HK-2 (cell line): Measurements from ENCODE around the gene PPP1R37.

ENCODE experiments used
- DNase-seq: peaks from one replicate; pipeline ENCODE4 v3.0.0-alpha.2; 2018; ENCODE audit not compliant: unreplicated experiment

The PPP1R37 gene, protein sequence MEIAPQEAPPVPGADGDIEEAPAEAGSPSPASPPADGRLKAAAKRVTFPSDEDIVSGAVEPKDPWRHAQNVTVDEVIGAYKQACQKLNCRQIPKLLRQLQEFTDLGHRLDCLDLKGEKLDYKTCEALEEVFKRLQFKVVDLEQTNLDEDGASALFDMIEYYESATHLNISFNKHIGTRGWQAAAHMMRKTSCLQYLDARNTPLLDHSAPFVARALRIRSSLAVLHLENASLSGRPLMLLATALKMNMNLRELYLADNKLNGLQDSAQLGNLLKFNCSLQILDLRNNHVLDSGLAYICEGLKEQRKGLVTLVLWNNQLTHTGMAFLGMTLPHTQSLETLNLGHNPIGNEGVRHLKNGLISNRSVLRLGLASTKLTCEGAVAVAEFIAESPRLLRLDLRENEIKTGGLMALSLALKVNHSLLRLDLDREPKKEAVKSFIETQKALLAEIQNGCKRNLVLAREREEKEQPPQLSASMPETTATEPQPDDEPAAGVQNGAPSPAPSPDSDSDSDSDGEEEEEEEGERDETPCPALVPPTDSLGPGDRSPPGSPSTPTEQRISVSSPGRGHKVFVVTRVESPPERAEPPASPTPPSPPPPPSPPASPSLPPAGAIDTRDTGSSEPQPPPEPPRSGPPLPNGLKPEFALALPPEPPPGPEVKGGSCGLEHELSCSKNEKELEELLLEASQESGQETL

DNA sequence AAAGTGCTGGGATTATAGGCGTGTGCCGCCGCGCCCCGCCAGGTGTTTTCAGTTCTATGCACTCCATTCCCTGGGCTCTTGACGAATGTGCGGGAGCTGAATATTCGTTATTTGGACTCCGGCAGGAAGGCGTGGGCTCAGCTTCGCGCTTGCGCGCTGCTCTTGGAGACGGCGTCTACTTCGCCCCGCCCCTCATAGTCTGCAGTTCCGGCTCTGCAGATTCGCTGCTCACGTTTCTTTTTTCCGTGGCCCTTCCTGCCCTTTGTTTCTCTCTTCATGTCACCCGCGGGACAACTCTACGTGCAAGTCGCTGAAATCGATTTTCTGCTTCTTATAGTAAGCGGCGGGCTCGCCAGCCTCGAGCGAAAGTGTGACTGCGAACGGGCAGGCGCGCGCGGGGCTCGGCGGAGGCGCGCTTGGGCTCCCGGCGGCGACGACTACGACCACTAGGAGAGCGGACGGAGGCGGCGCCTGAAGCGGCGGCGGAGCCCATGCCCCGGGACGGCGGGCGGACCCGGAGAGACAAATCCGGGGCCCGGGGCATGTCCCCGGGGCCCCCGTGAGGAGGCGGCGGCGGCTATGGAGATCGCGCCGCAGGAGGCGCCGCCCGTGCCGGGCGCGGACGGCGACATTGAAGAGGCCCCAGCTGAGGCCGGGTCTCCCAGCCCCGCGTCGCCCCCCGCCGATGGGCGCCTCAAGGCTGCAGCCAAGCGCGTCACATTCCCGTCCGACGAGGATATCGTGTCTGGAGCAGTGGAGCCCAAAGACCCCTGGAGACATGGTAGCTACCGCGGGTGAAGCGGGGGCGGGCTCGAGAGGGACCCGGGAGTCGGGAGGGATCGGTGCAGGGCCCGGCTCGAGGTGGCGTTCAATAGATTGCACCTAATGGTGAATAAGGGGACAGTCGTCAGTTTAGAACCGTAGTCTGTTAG, at the start of gene PPP1R37:
Gene PPP1R37, plus strand, starts transcription at position 433 of the 932 bp plus-strand sequence. Its CDS starts 147 bp downstream, at position 580.
- peak; percentile 90 for DNase-seq

DNA sequence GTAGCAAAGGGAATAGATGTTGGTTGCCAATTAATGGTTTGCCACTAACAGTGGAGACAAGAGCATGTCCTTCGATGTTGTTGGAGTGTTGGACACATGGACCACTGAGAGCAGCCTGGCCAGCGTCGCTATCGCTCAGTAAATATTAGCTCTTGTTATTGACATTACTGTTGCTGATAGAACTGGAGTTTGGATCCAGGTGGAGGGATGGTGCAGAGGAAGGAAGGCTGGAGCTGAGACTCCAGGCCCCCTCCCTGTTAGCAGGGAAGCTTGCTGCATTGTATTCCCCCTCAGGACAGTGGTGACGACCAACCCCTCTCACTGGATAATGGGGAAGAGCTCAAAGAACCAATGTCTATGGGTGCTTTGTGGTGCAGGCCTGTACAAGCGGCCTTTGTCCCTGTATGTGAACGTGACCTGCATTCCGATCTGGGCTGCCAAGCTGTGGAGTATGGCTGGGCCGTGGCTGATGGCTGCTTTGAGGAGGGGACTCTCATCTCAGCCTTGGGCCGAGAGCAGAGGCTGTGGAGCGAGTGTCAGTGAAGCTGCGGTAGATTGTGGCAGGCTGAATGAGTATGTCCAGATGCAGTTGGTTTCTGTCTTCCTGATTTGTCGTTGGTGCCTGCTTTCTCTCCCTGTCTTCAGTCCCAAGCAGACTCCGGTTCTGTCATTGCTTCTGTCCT, 47.2 kb upstream of the PPP1R37 start:
- DNase-seq = no peak

- DNase-seq = no peak
These were observed 46.6 kb upstream of the PPP1R37 start for GRCh38 chr19:45046355-45046754.

DNA sequence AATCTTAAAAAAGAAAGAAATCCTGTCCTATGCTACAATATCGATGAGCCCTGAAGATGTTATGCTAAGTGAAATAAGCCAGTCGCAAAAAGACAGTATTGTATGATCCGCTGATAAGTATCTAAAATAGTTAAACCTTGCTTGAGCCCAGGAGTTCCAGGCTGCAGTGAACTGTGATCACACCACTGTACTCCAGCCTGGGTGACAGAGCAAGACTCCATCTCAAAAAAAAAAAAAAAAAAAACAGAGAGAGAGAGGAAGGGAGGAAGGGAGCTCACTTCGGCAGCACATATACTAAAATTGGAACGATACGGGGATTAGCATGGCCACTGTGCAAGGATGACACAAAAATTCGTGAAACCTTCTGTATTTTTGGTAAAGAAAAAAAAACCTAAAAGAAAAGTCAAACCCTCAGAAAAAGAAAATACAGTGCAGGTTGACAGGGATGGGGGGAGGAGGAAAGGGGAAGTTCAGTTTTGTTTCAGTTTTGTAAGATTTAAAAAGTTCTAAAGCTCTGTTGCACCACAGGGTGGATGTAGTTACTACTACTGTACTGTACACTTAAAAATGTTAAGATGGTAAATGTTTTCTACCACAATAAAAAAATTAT, 45.7 kb upstream of the PPP1R37 start:
- no peak for DNase-seq

DNA sequence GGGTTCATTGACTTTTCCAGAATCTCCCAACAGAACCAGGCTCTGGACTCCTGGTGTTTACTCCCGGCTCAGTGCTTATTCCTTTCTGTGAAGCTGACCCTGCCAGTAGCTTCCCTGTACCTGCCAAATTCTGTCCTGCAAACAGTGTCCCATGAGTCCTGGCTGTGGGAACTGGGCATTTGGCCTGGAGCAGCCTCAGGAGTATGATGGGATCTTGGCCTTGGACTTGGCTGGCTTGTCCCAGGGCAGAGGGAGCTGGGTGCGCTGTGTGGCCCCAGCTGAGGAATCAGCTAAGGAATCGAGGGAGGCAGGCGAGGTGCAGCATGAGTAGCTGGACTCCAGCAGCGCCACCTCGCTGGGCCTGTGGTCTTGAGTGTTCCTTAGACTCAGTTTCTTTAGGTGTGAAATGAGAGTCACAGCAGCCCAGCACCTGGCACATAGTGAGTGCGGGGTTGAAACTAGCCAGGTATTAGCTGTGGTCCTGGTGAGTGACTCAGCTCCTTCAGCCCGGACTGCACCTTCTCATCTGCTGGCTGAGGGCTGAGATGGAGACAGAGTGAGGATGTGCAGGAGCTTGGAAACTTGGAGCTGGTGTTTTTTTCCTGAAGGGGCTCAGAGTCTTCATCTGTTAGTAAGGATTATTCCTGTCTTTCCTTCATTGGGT, 43.8 kb upstream of the PPP1R37 start:
- no peak for DNase-seq

DNA sequence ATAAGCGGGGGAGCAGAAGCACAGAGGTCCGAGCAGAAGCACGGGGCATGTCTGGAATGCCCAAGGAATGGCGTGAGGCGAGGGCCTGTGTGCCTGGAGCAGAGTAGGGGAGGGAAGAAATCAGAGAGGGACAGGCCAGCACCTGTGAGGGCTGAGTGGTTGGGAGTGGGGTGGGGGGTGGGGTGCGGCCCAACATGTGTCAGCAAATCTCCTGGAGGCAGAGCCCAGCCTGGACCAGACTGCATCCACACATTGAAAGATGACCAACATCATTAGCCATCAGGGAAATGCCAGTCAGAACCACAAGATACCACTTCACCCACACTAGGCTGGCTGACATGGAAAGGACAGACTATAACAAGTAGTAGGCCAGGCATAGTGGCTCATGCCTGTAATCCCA, 42.9 kb upstream of the PPP1R37 start:
- DNase-seq = no peak

GRCh38 chr19:45051929-45052579, 40.9 kb upstream of the PPP1R37 start:
- DNase-seq = no peak

GRCh38 chr19:45056831-45057230, 36.1 kb upstream of the PPP1R37 start:
- no peak for DNase-seq

- no peak for DNase-seq
These were observed 35.5 kb upstream of the PPP1R37 start for GRCh38 chr19:45057444-45057843.

GRCh38 chr19:45058622-45059159, 34.3 kb upstream of the PPP1R37 start:
- DNase-seq = no peak

GRCh38 chr19:45059258-45059965, 33.6 kb upstream of the PPP1R37 start:
- peak; percentile 88 for DNase-seq

GRCh38 chr19:45061965-45062364, 31.0 kb upstream of the PPP1R37 start:
- no peak for DNase-seq

DNA sequence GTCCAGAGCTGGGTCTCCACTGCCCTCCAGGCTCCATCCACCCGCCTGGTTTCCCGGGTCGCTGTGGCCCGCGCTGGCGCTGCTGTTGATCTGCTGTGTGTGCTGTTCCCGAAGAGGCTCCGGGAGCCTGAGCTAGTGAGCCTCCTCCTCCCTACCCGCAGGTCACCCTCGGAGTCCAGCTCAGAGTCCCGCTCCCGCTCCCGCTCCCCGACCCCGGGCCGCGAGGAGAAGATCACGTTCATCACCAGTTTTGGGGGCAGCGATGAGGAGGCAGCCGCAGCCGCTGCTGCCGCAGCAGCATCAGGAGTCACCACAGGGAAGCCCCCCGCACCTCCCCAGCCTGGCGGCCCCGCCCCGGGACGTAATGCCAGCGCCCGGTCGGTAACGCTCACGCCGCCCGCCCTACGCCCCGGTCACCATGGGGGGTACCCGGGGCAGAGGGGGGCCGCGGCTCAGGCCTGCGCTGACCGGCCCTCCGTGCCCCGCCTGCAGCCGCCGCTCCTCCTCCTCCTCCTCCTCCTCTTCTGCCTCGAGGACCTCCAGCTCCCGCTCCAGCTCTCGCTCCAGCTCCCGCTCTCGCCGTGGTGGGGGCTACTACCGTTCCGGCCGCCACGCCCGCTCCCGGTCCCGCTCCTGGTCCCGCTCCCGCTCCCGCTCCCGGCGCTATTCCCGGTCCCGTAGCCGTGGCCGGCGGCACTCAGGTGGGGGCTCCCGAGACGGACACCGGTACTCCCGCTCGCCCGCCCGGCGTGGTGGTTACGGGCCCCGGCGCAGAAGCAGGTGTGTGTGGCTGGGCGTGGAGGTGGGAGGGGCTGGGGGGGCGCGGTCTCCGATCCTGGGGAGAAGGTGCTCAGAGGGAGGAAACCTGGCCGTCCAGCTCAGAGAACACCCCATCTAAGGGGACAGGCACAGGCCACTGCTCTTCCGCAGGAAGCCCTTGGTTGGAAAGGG, 28.9 kb upstream of the PPP1R37 start:
- no peak for DNase-seq

- DNase-seq = no peak
These were observed 25.9 kb upstream of the PPP1R37 start for GRCh38 chr19:45066921-45067661.

- no peak for DNase-seq
These were observed 24.9 kb upstream of the PPP1R37 start for GRCh38 chr19:45068041-45068440.

GRCh38 chr19:45069056-45069455, 23.9 kb upstream of the PPP1R37 start:
- DNase-seq = no peak

GRCh38 chr19:45070214-45070613, 22.8 kb upstream of the PPP1R37 start:
- no peak for DNase-seq
